ENCODE measurements around the gene NEDD1.
A peak's percentile ranks its signal among the peaks of the same experiment; 100 is the strongest.

The NEDD1 gene

DNA sequence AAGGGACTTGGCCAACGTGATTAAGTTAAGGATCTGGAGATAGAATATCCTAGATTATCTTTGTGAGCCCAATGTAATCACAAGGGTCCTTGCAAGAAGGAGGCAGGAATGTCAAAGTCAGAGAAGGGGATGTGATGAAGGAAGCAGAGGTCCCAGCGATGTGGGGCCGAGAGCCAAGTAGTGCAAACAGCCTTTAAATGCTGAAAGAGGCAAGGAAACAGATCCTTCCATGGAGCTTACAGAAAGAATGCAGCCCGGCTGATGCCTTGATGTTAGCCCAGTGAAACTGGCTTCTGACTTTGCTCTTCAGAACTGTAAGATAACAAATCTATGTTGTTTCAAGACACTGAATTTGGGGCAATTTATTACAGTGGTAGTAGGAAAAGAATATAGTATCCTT lies 74.9 kb downstream of the NEDD1 start:
- TF ChIP-seq EZH2phosphoT487 (conservative IDR thresholded peaks at IDR 0.05; ENCODE audit: low read length): no peak
- TF ChIP-seq, protein P1, sequence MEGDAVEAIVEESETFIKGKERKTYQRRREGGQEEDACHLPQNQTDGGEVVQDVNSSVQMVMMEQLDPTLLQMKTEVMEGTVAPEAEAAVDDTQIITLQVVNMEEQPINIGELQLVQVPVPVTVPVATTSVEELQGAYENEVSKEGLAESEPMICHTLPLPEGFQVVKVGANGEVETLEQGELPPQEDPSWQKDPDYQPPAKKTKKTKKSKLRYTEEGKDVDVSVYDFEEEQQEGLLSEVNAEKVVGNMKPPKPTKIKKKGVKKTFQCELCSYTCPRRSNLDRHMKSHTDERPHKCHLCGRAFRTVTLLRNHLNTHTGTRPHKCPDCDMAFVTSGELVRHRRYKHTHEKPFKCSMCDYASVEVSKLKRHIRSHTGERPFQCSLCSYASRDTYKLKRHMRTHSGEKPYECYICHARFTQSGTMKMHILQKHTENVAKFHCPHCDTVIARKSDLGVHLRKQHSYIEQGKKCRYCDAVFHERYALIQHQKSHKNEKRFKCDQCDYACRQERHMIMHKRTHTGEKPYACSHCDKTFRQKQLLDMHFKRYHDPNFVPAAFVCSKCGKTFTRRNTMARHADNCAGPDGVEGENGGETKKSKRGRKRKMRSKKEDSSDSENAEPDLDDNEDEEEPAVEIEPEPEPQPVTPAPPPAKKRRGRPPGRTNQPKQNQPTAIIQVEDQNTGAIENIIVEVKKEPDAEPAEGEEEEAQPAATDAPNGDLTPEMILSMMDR (IDR thresholded peaks at IDR 0.05; ENCODE audit: insufficient read depth, low read length, poor library complexity, severe bottlenecking): no peak
- H3K79me2 ChIP-seq (ENCODE audit: insufficient read depth, low read length): no peaks in the 10 kb centered on the region
- no peak overlapping the region for H3K27ac ChIP-seq (ENCODE audit: low read depth, low read length)
- no peaks in the 10 kb centered on the region for H3K36me3 ChIP-seq (ENCODE audit: low read length)
- H3K4me2 ChIP-seq (ENCODE audit: low read depth, low read length, poor library complexity, severe bottlenecking): no peak overlapping the region
- no peaks in the 10 kb centered on the region for H4K20me1 ChIP-seq (ENCODE audit: low read depth, low read length)
- H2AFZ ChIP-seq (ENCODE audit: low read depth, low read length, severe bottlenecking): no peak overlapping the region
- H3K9me3 ChIP-seq (ENCODE audit: insufficient read depth, low read length): no peaks in the 10 kb centered on the region
- H3K27me3 ChIP-seq (ENCODE audit: low read length): no peaks in the 10 kb centered on the region
- H3K9ac ChIP-seq (ENCODE audit: low read length): no peak overlapping the region
- no peaks in the 10 kb centered on the region for H3F3A ChIP-seq (ENCODE audit: insufficient read depth)
- H3K9me2 ChIP-seq (replicated peaks; ENCODE audit: insufficient read depth, low read length): no peaks in the 10 kb centered on the region
- H3K4me3 ChIP-seq (ENCODE audit: insufficient read depth, low read length, poor library complexity, severe bottlenecking): no peak overlapping the region

DNA sequence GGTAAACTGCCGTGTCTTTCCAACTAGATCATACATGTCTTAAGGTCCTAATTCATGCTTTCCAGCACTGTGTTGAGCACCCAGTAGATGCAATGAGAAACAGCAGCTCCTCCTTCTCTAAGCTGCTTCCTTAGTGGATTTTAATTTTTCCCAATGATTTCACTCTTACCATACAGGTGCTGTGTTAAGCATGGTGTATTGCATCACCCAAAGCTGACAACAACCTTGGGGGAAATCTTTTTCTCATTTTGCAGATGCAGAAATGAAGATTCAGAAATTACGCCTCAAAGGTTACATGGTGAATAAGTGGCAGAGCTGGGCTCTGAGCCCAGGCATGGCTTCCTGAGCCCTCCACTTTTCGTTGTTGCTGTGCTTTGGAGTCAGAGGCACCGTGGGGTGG lies 75.6 kb downstream of the NEDD1 start:
- H3K4me2 ChIP-seq (ENCODE audit: low read depth, low read length, poor library complexity, severe bottlenecking): no peak overlapping the region
- no peak overlapping the region for H3K4me3 ChIP-seq (ENCODE audit: insufficient read depth, low read length, poor library complexity, severe bottlenecking)
- H3K79me2 ChIP-seq (ENCODE audit: insufficient read depth, low read length): no peaks in the 10 kb centered on the region
- H3K27me3 ChIP-seq (ENCODE audit: low read length): no peaks in the 10 kb centered on the region
- no peaks in the 10 kb centered on the region for H3K9me3 ChIP-seq (ENCODE audit: insufficient read depth, low read length)
- no peak overlapping the region for H3K9ac ChIP-seq (ENCODE audit: low read length)
- H3K27ac ChIP-seq (ENCODE audit: low read depth, low read length): no peak overlapping the region
- no peaks in the 10 kb centered on the region for H3K9me2 ChIP-seq (replicated peaks; ENCODE audit: insufficient read depth, low read length)
- no peak for TF ChIP-seq EZH2phosphoT487 (conservative IDR thresholded peaks at IDR 0.05; ENCODE audit: low read length)
- TF ChIP-seq, protein P1 (IDR thresholded peaks at IDR 0.05; ENCODE audit: insufficient read depth, low read length, poor library complexity, severe bottlenecking): no peak
- no peaks in the 10 kb centered on the region for H3K36me3 ChIP-seq (ENCODE audit: low read length)
- H3F3A ChIP-seq (ENCODE audit: insufficient read depth): no peaks in the 10 kb centered on the region
- no peaks in the 10 kb centered on the region for H4K20me1 ChIP-seq (ENCODE audit: low read depth, low read length)
- H2AFZ ChIP-seq (ENCODE audit: low read depth, low read length, severe bottlenecking): no peak overlapping the region

DNA sequence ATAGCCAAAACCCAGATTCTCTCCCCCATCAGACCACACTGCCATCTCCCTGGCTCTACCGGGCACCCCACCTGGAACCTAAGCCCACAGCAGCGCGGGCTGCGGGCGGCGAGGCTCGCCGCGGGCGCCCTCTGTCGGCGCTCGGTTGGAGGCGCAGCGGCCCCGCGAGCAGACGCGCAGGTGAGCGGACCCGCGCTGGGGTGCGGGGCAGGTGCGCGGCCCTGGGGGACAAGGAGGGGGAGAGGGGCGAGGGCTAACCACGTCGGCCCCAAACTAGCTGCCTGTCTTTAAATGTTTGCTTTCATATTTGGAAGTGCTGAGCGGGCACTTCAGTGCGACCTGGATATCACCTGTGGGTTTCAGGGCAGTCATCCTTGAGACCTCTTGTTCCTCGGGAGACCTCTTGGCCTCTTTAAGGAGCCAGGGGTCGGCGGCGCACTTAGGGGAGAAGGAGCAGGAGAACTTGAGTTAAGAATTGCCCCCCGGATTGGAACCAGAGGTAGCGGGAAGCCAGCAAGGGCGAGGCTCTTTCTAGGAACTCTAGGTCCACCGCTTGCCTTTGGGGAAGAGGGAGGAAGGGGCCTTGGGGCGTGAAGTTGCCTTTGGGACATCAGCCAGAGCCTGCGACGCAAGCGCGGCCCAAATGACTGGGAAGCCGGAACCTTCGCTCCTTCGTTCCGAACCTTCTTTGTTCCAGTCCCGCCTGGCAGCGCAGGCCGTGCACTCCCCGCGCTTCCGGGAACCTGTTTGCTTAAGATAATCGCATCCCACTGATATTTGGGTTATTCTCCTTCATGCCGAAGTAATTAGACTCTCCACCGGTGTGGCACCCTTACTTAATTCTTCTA lies 78.7 kb downstream of the NEDD1 start:
- H3K9ac ChIP-seq (ENCODE audit: low read length): no peak overlapping the region
- TF ChIP-seq, protein P1 (IDR thresholded peaks at IDR 0.05; ENCODE audit: insufficient read depth, low read length, poor library complexity, severe bottlenecking): peak; percentile 89
- no peak for TF ChIP-seq EZH2phosphoT487 (conservative IDR thresholded peaks at IDR 0.05; ENCODE audit: low read length)
- H3K4me2 ChIP-seq (ENCODE audit: low read depth, low read length, poor library complexity, severe bottlenecking): no peak overlapping the region

More for the DNA sequence above, 78.7 kb downstream of the NEDD1 start:
- Histone ChIP-seq H3K27me3 (ENCODE audit: low read length) (no peaks in the 10 kb centered on the region), H2AFZ (ENCODE audit: low read depth, low read length, severe bottlenecking) (no peak overlapping the region), H4K20me1 (ENCODE audit: low read depth, low read length) (no peaks in the 10 kb centered on the region), H3K36me3 (ENCODE audit: low read length) (no peaks in the 10 kb centered on the region), H3K9me2 (replicated peaks; ENCODE audit: insufficient read depth, low read length) (no peaks in the 10 kb centered on the region), H3K27ac (ENCODE audit: low read depth, low read length) (no peak overlapping the region), H3K79me2 (ENCODE audit: insufficient read depth, low read length) (no peaks in the 10 kb centered on the region), H3K9me3 (ENCODE audit: insufficient read depth, low read length) (no peaks in the 10 kb centered on the region), H3K4me3 (ENCODE audit: insufficient read depth, low read length, poor library complexity, severe bottlenecking) (no peak overlapping the region), H3F3A (ENCODE audit: insufficient read depth) (no peaks in the 10 kb centered on the region)
